NCI-H2081 treated with DMSO at 0.1 percent for 48 hours (cell line): ENCODE measurements around the gene ANKRD1.
"Not testable (repeated sequence)": the region's sequence is repeated elsewhere in the genome, so short reads cannot be mapped to it uniquely, and the experiment has no call there.

Experiments
- DNase-seq: peaks from one replicate; lab custom pipeline; 2025; lab: John Stamatoyannopoulos, UW

Gene ANKRD1

GRCh38 chr10:90920986-90921666 lies at the start of gene ANKRD1:
Gene ANKRD1 (minus strand): TSS chr10:90921087. CDS start chr10:90921027, 60 bp downstream.
- DNase-seq = no peak

DNA sequence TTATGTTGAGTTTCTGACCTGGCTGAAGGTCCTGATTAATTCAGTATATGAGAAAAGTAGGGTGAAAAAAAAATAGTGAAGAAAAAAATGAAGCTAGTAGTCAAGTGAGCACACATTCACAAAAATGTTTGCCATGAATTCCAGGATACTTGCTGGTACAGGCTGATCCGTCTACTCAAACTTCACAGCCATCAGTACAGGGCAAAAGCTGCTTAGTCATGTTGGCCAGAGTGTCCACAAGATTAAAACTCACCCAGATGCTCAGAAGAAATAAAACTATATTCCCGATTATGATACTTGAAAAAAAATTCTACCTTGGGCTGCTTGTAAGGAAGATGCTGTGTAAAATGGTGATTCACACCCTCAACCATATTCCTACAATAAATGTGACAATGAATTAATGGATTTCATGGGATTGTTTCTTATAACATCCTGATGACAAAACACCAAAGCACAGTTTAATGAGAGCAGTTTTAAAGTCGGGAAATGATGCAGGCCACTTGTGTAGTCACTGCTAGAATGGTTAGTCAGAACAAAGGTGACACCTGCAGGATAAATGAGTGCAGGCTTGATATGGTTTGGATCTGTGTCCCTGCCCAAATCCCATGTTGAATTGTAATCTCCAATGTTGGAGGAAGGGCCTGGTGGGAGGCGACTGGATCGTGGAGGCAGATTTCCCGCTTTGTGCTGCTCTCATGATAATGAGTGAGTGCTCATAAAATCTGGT lies 49.2 kb upstream of the ANKRD1 start:
- no peak for DNase-seq

DNA sequence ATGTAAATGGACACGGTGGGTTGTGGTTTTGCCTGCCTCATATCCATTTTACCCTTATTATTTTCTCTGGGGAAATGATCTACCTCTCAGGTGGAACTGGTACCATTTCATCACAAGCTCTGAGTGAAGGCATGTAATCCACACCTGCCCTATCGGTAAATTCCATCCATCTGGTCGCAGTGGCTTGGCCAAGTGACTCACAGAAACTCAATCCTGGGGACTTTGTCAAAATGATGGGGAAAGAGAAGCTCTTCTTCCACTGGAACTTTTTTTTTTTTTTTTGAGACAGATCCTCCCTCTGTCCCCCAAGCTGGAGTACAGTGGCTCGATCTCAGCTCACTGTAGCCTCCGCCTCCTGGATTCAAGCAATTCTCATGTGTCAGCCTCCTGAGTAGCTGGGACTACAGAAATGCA lies 48.2 kb upstream of the ANKRD1 start:
- DNase-seq = no peak

- DNase-seq = no peak
Observed at GRCh38 chr10:90968328-90969081, 47.6 kb upstream of the ANKRD1 start.

- DNase-seq = no peak
Observed at GRCh38 chr10:90967865-90968264, 47.0 kb upstream of the ANKRD1 start.

- DNase-seq = no peak
Observed at GRCh38 chr10:90966146-90966545, 45.3 kb upstream of the ANKRD1 start.

GRCh38 chr10:90965720-90966119 lies 44.8 kb upstream of the ANKRD1 start:
- no peak for DNase-seq

DNA sequence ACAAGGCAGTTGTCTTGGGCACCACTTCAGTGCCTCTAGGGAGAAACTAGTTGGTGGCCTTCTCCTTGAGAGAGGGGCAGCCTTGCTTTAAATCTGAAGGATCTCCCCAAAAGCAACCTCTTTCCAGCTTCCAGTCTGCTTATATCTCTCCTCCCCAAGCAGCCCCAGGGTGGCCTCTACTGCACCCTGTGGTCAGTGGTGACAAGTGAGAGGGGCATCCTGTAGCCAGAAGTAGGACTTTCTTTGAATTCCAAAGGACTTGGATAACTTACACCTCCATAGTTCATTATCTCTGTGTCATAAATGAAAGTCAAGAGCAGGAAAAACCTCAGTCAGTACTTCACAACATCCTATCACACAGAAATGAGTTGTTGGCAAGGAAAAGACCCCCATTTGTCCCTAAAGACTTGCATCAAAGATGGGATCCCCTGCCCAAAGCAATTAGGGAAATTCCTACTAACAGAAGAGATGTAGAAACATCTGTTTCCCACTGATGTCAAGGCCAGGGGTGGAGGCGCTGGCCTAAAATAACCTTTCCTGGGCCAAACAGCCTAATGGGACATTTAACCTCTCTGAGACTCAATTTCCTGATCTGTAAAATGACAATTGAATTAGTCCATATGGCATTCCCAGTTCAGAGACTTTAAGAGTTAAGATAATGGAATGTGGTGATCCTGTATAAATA lies 44.0 kb upstream of the ANKRD1 start:
- DNase-seq = no peak

GRCh38 chr10:90963331-90963730 lies 42.4 kb upstream of the ANKRD1 start:
- no peak for DNase-seq

GRCh38 chr10:90960355-90960814 lies 39.5 kb upstream of the ANKRD1 start:
- DNase-seq = no peak

GRCh38 chr10:90959826-90960225 lies 38.9 kb upstream of the ANKRD1 start:
- DNase-seq = no peak

- no peak for DNase-seq
Observed at GRCh38 chr10:90958781-90959180, 37.9 kb upstream of the ANKRD1 start.

DNA sequence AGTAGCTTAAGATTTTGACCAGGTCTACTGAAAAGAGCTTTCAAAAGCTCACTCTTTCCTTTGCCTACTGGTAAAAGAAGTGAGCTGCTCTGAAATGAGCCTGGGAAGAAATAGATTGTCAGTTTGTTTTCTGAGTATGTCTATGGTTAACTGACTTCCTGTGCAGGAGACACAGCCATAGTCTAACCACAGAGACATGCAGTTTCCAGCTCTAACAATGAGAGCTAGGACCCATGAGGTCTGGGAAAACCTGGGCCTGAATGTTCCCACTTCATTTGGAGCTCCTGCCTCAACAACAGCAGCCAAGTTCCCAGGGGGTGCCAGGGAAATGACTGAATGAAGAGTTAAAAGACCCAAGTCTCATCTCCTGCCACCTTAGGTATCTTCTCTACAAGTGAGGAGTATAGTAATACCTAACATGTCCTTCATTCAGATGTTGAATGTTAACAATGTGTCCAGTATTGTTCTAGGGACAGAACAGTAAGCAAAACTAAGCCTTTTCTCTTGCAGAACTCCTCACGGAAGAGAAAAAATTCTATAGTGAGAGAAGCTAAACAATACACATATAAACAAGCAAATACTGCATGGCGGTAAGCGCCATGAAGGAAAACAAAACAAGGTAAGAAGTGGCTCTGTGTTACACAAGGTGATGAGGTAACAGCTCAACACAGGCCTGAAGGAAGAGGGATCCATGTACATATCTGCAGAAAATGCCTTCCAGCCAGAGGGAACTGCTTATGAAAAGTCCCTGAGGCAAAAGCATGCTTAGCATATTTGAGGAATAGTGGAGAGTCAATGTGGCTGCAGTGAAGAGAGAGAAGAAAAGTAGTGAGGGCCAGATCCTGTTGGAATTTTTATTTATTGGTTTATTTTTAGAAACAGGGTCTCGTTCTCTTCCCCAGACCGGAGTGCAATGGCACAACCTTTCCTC lies 26.4 kb upstream of the ANKRD1 start:
- no peak for DNase-seq

GRCh38 chr10:90945491-90946070 lies 24.7 kb upstream of the ANKRD1 start:
- no peak for DNase-seq

GRCh38 chr10:90944749-90945148 lies 23.9 kb upstream of the ANKRD1 start:
- DNase-seq = no peak

DNA sequence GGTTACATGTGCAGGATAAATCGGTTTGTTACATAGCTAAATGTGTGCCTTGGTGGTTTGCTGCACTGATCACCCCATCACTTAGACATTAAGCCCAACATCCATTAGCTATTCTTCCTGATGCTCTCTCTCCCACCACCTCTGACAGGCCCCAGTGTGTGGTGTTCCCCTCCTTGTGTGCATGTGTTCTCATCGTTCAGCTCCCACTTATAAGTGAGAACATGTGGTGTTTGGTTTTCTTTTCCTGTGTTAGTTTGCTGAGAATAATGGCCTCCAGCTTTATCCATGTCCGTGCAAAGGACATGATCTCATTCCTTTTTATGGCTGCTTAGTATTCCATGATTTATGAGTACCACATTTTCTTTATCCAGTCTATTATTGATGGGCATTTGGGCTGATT lies 22.1 kb upstream of the ANKRD1 start:
- DNase-seq = not testable (repeated sequence)

DNA sequence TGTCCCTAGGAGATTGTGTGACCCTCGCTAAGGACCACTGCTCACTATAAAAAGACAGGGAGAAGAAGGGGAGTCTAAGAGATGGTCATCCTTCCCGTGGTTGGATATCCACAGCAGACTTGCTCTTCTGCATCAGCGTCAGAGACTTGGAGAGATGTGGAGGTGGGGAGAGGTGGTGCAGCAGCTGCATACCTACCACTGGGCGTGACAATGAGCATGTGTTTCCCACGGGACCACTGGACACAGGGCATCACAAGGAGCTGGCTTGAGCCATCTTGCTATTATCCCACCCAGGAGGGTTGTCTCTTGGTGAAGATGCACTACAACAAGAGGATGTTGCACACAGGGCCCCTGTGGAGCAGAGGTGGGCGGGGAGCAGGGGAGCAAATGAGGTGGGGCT lies 18.8 kb upstream of the ANKRD1 start:
- no peak for DNase-seq

DNA sequence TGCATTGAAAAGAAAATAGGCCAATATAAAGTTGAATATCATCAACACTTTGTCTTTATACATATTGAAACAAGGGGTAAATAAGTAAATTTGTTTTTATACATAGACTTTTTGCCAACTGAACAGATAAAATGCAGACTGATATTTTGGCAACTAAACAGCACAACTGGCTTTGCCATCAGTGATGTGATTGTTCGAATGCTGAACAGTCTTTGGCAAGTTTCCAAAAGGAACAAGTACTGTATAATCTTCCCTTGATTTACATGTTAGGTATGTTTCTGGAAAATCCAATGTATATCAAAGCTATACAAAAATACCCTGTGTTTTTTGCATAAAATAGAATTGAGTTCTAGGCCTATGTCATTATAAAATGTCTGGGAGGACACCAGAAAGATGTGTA lies 18.2 kb upstream of the ANKRD1 start:
- DNase-seq = no peak

- DNase-seq = no peak
Observed at GRCh38 chr10:90937645-90938258, 16.9 kb upstream of the ANKRD1 start.

GRCh38 chr10:90936276-90936659 lies 15.4 kb upstream of the ANKRD1 start:
- no peak for DNase-seq
